Muscle layer of duodenum (tissue), 2 donors: Measurements from ENCODE around the gene HEG1.

ENCODE experiments used
- H3K27ac ChIP-seq: one replicate; pipeline ENCODE4 v1.7.0; 2013; ENCODE audit warnings: mild to moderate bottlenecking, low read length
- H3K27me3 ChIP-seq: one replicate; pipeline ENCODE4 v1.7.0; 2013; ENCODE audit warnings: low read depth, mild to moderate bottlenecking, control low read depth, low read length
- H3K36me3 ChIP-seq, 2 donors: one replicate each; pipeline ENCODE4 v1.7.0; 2013; ENCODE audit warnings: low read length in 2 of 2, control low read depth in 1 of 2, mild to moderate bottlenecking in 1 of 2; ENCODE audit not compliant: insufficient read depth in 2 of 2, control insufficient read depth in 1 of 2
- H3K4me1 ChIP-seq, 2 donors: one replicate each; pipeline ENCODE4 v1.7.0; 2013; ENCODE audit warnings: low read length in 2 of 2, mild to moderate bottlenecking in 2 of 2, control low read depth in 1 of 2, moderate library complexity in 1 of 2; ENCODE audit not compliant: insufficient read depth in 2 of 2, control insufficient read depth in 1 of 2
- H3K4me3 ChIP-seq, 2 donors: one replicate each; pipeline ENCODE4 v1.7.0; 2013; ENCODE audit warnings: low read length in 2 of 2, low read depth in 1 of 2, mild to moderate bottlenecking in 1 of 2
- H3K9me3 ChIP-seq, 2 donors: one replicate each; pipeline ENCODE4 v1.7.0; 2013; ENCODE audit warnings: low read length in 2 of 2, control low read depth in 1 of 2, mild to moderate bottlenecking in 1 of 2; ENCODE audit not compliant: control insufficient read depth in 1 of 2
- donor health status: healthy.

Gene HEG1

DNA sequence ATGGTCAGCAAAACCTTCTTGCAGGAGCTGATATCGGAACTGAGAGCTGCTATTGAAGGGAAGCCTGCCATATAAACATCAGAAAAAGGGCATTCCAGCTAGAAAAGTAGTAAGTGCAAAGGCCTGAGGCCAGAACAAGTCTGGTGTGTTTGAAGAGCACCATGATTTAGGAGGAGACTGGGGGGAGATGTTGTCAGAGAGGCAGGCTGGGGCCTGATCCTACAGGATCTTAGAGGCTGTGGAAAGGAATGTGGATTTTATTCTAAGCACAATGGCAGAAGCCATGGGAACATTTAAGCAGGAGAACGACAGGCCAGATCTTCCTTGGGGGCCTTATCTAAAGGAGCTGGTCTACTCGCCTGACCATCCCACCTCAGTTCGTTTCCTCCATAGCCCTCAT is 116.1 kb downstream of the HEG1 start:
- no peak overlapping the region for H3K4me3 ChIP-seq
- no peaks in the 10 kb centered on the region for H3K36me3 ChIP-seq
- peaks cover 0 to 3% of the 10 kb centered on the region in 2 donors for H3K9me3 ChIP-seq
- H3K27ac ChIP-seq: no peak overlapping the region
- no peaks in the 10 kb centered on the region for H3K27me3 ChIP-seq
- H3K4me1 ChIP-seq: no peaks in the 10 kb centered on the region

DNA sequence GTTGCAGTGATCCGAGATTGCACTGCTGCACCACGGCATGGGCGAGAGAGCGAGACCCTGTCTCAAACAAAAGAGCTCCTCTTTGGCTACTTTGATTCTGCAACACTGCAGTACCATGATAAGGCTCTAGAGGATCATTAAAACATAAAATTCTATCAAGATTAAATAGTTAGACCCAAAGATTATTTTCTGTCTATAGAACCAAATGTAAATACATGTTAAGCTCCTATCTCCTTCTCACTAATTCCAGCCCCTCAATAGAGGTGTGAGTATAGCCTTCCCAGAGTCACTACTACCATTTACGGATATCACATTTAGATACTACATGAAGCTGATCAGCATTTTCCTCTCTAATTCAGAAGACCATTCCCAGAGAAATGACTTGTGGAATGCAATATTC is 116.9 kb downstream of the HEG1 start:
- Histone ChIP-seq H3K4me3 (no peak overlapping the region), H3K4me1 (no peaks in the 10 kb centered on the region), H3K27ac (no peak overlapping the region), H3K9me3 (peaks cover 0 to 3% of the 10 kb centered on the region in 2 donors), H3K36me3 (no peaks in the 10 kb centered on the region), H3K27me3 (no peaks in the 10 kb centered on the region)

DNA sequence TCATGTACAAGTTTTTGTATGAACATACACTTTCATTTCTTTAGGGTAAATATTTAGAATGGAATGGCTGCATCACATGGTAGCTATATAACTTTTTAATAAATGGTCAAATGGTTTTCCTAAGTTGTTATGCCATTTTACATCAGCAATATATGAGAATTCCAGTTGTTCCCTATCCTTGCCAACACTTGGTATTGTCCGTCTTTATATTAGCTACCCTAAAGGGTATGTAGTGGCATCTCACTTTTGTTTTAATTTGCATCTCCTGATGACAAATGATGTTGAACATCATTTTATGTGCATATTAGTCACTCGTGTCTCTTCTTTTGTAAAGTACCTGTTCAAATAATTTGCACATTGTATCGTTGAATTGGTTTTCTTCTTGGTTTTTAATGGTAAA is 118.7 kb downstream of the HEG1 start:
- Histone ChIP-seq H3K27ac (no peak overlapping the region), H3K4me1 (no peaks in the 10 kb centered on the region), H3K4me3 (no peak overlapping the region), H3K27me3 (no peaks in the 10 kb centered on the region), H3K36me3 (no peaks in the 10 kb centered on the region), H3K9me3 (peaks cover 0 to 3% of the 10 kb centered on the region in 2 donors)

DNA sequence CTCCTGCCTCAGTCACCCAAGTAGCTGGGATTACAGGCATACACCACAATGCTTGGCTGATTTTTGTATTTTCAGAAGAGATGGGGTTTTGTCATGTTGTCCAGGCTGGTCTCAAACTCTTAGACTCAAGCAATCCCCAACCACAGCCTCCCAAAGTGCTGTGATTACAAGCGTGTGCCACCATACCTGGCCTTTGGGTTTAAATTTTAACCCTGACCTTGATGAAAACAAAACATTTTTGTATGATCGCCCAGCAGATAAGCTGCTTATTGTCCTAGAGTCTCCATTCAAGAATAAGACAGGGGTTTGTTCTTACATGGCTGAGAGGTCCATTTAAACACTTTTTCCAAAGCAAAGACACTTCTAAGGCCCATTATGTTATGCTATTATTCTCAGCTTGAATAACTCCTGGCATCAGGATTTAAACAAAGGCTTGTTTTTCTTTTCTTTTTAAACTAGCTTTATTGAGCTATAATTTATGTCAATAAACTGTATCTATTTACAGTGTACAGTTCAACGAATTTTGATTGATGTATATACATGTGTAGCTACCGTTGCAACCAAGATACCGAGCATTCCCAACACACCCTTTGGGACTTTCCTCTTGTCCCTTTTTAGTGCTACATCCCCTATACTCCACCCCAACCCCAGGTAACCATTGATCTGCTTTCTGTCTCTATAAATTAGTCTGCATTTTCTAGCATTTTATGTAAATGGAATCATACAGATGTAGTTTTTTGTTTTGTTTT is 119.8 kb downstream of the HEG1 start:
- Histone ChIP-seq H3K27me3 (no peaks in the 10 kb centered on the region), H3K27ac (no peak overlapping the region)

DNA sequence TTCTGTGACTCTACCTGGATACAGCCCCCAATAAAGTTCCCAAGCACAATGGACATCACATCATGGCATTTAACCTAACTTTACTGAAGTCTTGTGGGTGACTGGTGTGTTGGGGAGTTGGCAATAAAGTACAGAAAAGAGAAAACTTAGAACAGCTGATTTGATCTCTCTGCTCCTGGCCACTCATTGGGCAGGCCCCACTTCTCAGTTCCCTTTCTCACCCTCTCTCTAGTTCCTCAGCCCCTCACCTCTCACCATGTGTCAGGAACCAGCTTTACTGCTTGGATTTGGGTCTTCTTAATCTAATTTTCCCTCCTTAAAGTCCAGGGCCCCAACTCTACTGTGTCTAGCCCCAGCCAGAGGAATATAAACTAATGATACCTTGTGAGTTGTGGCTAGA is 120.5 kb downstream of the HEG1 start:
- Histone ChIP-seq H3K4me3 (no peak overlapping the region), H3K27ac (peak overlapping the region; percentile 80), H3K9me3 (peaks cover 0 to 3% of the 10 kb centered on the region in 2 donors), H3K27me3 (no peaks in the 10 kb centered on the region), H3K36me3 (no peaks in the 10 kb centered on the region), H3K4me1 (no peaks in the 10 kb centered on the region)

More for the DNA sequence above, 119.8 kb downstream of the HEG1 start:
- no peak overlapping the region for H3K4me3 ChIP-seq
- H3K9me3 ChIP-seq: peaks cover 0 to 3% of the 10 kb centered on the region in 2 donors
- no peaks in the 10 kb centered on the region for H3K36me3 ChIP-seq
- no peaks in the 10 kb centered on the region for H3K4me1 ChIP-seq

DNA sequence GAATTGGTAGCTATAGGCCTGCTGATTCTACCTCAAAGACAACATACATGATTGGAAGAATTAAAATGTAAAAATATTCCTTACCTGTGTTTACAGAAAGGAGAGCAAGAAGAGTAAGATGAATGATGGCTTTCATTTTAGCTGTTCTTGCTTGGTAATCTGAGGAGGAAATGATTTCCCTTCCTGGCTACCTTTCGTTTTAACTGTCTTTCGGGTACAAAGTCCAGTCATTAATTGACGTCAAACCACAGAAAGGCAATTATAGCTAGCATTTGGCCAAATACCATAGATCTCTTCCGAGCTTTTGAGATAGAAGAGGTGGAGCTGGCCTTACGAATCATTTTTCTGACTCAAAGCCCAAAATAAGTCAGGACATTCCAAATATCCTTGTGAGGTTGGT is 121.2 kb downstream of the HEG1 start, which contains the start of gene MUC13:
MUC13 (minus strand) TSS at position 175 of the 400 bp plus-strand sequence; CDS start at position 136, 39 bp downstream.
- Histone ChIP-seq H3K27me3 (no peaks in the 10 kb centered on the region), H3K9me3 (peaks cover 0 to 3% of the 10 kb centered on the region in 2 donors), H3K27ac (peak within 1 kb of the TSS; percentile 80), H3K4me3 (peak within 1 kb of the TSS in 1 of 2 donors; percentile 63), H3K36me3 (no peaks in the 10 kb centered on the region), H3K4me1 (no peaks in the 10 kb centered on the region)

DNA sequence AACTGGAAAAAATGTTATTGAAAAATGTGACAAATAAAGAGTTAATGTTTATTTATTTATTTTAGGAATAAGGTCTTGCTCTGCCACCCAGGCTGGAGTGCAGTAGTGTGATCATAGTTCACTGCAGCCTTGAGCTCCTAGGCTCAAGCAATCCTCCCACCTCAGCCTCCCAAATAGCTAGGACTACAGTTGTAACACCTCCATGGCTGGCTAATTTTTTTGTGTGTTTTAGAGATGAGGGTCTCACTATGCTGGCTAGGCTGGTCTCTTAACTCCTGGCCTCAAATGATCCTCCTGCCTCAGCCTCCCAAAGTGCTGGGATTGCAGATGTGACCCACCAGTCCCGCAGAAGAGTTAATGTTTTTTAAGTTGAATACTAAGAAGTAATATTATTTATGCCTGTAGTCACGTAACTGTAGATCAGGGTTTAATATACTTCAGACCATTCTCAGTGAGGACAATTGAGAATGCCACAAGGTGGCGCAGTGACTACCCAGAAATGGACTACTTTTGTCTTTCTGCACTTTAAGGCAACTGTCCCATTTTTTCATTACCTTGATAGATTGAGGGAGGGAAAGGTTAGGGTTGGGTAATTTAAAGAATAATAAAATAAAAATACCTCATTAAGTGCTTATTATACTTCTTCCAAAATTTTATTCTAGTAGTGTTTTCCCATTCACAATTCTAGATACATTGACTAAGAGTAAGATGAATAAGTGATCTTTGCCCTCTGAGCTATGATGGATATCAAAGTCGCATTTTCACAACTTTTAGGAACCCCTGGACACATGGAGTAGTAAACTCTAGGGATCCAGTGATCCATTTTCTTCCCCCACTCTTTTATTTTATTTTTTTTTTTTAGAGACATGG is 127.2 kb downstream of the HEG1 start:
- Histone ChIP-seq H3K27me3 (no peaks in the 10 kb centered on the region), H3K4me3 (no peak overlapping the region), H3K4me1 (no peaks in the 10 kb centered on the region), H3K9me3 (no peaks in the 10 kb centered on the region), H3K27ac (no peak overlapping the region), H3K36me3 (no peaks in the 10 kb centered on the region)

DNA sequence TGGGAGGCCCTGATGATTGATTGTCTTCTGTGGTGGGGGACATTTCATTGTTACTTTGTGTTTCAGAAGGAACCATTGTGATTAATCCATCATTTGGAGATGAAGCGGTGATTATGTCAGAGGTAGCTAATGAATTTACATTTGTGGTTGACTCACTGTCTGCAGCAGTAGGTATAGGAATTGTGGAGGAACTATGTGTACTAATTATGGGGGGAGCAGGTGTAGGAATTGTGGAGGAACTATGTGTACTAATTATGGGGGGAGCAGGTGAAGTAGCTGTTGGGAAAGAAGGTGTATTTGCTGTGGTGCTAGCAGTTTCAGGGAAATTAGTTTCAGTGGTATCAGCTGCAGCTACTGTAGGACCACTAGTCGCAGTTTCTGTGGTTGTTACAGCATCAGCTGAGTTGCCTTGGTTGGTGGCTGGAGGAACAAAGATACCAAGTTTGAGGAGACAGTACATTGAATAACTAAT is 128.2 kb downstream of the HEG1 start:
- H3K27me3 ChIP-seq: no peaks in the 10 kb centered on the region
- H3K4me3 ChIP-seq: no peak overlapping the region
- H3K9me3 ChIP-seq: no peaks in the 10 kb centered on the region
- H3K4me1 ChIP-seq: no peaks in the 10 kb centered on the region
- H3K36me3 ChIP-seq: no peaks in the 10 kb centered on the region
- no peak overlapping the region for H3K27ac ChIP-seq

DNA sequence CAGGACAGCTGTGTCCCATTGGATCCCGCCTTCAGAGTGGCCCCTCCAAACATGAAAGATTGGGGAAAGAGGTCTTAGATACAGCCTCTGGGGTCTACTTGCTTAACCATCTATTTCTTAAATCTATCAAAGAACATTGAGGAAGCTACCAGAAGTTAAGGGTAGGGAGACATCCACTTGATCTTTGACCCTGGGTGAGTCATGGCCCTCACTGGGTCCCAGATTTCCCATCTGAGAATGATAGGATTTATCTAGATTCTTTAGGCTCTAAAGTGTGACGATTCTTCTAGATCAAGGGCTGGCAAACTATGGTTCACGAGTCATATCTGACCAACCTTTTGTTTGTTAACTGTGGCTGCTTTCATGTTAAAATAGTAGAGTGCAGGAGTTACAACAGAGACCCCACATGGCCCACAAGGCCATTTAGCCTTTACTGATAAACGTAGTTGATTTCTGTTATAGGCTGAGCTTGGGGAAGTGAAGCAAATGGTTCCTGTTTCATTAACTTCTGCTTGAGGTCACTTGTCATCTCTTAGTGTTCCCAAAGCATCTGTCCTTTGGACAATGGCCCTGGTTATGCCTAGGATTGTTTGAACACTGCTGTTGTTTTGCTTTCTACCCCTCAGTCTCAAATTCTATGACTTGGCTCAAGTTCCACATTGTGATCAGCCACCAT is 129.2 kb downstream of the HEG1 start:
- Histone ChIP-seq H3K36me3 (no peaks in the 10 kb centered on the region), H3K9me3 (no peaks in the 10 kb centered on the region), H3K4me3 (no peak overlapping the region), H3K27ac (peak overlapping the region; percentile 5), H3K27me3 (no peaks in the 10 kb centered on the region), H3K4me1 (no peaks in the 10 kb centered on the region)

DNA sequence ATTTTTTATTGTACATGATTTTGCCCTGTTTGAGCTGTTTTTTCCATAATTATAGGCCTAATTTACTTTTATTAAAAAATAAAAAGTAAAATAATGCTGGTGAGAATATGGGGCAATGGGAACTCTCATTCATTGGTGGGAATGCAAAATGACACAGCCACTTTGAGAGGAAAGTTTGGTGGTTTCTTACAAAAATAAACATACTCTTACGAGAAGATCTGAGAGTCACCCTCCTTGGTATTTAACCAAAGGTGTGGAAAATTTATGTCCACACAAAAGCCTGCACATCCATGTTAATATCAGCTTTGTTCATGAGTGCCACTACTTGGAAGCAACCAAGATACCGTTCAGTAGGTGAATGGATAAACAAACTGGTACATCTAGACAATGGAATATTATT is 131.1 kb downstream of the HEG1 start:
- H3K9me3 ChIP-seq: no peaks in the 10 kb centered on the region
- H3K27me3 ChIP-seq: no peaks in the 10 kb centered on the region
- H3K27ac ChIP-seq: no peak overlapping the region
- H3K4me3 ChIP-seq: no peak overlapping the region
- H3K36me3 ChIP-seq: no peaks in the 10 kb centered on the region
- H3K4me1 ChIP-seq: no peaks in the 10 kb centered on the region

DNA sequence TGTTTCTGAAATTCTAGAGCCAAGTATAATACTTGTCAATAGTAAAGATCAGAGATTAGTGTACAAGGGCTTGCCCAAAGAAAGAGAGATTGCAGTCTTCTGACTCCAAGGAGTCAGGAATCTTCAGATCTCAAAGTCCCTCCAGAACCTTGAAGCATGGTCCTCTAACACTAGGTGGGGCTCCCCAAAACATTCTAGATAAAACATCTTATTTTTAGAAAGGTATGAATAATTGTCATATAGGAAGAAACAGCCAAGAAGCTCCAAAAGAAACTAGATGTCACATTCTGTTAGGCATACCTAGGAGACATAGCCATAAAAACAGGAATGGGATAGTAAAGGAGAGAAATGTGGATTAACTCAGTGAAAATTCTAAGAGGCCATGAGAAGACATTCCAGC is 132.0 kb downstream of the HEG1 start:
- no peaks in the 10 kb centered on the region for H3K36me3 ChIP-seq
- no peaks in the 10 kb centered on the region for H3K9me3 ChIP-seq
- H3K4me3 ChIP-seq: no peak overlapping the region
- H3K27me3 ChIP-seq: no peaks in the 10 kb centered on the region
- H3K4me1 ChIP-seq: no peaks in the 10 kb centered on the region
- H3K27ac ChIP-seq: no peak overlapping the region
